CD4-positive, alpha-beta memory T cell (primary cell): ENCODE measurements around the gene ZNF79. TPM values are rescaled to one million over a fixed set of nuclear protein-coding genes. Genes with fewer than 3 reads are reported as not detected.

Experiments used
- CTCF ChIA-PET: fragments of 350-600 bp; sonication (Branson Sonifier 250); formaldehyde crosslinking; loops from one replicate; lab custom pipeline; 2021; ENCODE audit warnings: inconsistent platforms; ENCODE audit not compliant: partially characterized antibody; lab: Charles Lee
- POLR2A ChIA-PET: fragments of 350-600 bp; sonication (Branson Sonifier 250); formaldehyde crosslinking; loops from one replicate; lab custom pipeline; 2021; ENCODE audit not compliant: partially characterized antibody; lab: Charles Lee
- DNase-seq, 5 donors: peaks; one replicate each; pipeline versions ENCODE4 v3.0.0 to v3.0.0-alpha.2; 2020 to 2022; ENCODE audit warnings: mixed read lengths in 1 of 5
- H3K27ac ChIP-seq: one replicate; pipeline ENCODE4 v1.7.0; 2013; ENCODE audit warnings: low read depth, low read length
- H3K27me3 ChIP-seq: 2 replicates; pipeline ENCODE4 v1.7.0; 2013; ENCODE audit warnings: mild to moderate bottlenecking, low read length, moderate library complexity; ENCODE audit not compliant: insufficient read depth
- H3K36me3 ChIP-seq: 2 replicates; pipeline ENCODE4 v1.7.0; 2013; ENCODE audit warnings: mild to moderate bottlenecking, low read length, moderate library complexity; ENCODE audit not compliant: insufficient read depth
- H3K4me1 ChIP-seq: 2 replicates; pipeline ENCODE4 v1.7.0; 2013; ENCODE audit warnings: mild to moderate bottlenecking, low read length, moderate library complexity; ENCODE audit not compliant: insufficient read depth
- H3K4me3 ChIP-seq, 2 donors: one replicate each; pipeline ENCODE4 v1.7.0; 2013; ENCODE audit warnings: low read length in 2 of 2, mild to moderate bottlenecking in 1 of 2
- H3K9me3 ChIP-seq, 2 donors: one replicate each; pipeline ENCODE4 v1.7.0; 2013; ENCODE audit warnings: low read length in 2 of 2, control low read depth in 1 of 2; ENCODE audit not compliant: control insufficient read depth in 1 of 2
- H3K27ac Mint-ChIP-seq, 7 donors: one replicate each; pipeline ENCODE4 v1.8.0; 2020 to 2021; ENCODE audit warnings: mixed read lengths in 7 of 7, mild to moderate bottlenecking in 6 of 7, inconsistent platforms in 3 of 7, moderate library complexity in 3 of 7
- H3K27me3 Mint-ChIP-seq, 2 donors: one replicate each; pipeline ENCODE4 v1.8.0; 2020 to 2021; ENCODE audit warnings: mixed read lengths in 2 of 2
- H3K36me3 Mint-ChIP-seq, 2 donors: one replicate each; pipeline ENCODE4 v1.8.0; 2020 to 2021; ENCODE audit warnings: mixed read lengths in 2 of 2, inconsistent platforms in 1 of 2, mild to moderate bottlenecking in 1 of 2
- H3K4me1 Mint-ChIP-seq, 4 donors: one replicate each; pipeline ENCODE4 v1.8.0; 2020 to 2021; ENCODE audit warnings: mixed read lengths in 4 of 4, mild to moderate bottlenecking in 1 of 4
- H3K4me3 Mint-ChIP-seq, 8 donors: one replicate each; pipeline ENCODE4 v1.8.0; 2020 to 2021; ENCODE audit warnings: mixed read lengths in 8 of 8, mild to moderate bottlenecking in 7 of 8, moderate library complexity in 6 of 8, inconsistent platforms in 3 of 8
- H3K9me3 Mint-ChIP-seq, 8 donors: one replicate each; pipeline ENCODE4 v1.8.0; 2020 to 2021; ENCODE audit warnings: mixed read lengths in 8 of 8, mild to moderate bottlenecking in 5 of 8, inconsistent platforms in 3 of 8, moderate library complexity in 1 of 8
- intact Hi-C: fragments of 100-400 bp; cut with micrococcal nuclease; formaldehyde crosslinking; loops from one replicate; pipeline ENCODE4 v1.15.1; 2023
- polyA plus RNA-seq, 2 donors: library from polyadenylated mRNA; unstranded; fragments of 300-500 nt; fragmentation: Illumina TruSeq; gene quantifications; one replicate each; pipeline ENCODE4 v1.2.3, GENCODE V29; 2021
- total RNA-seq, 2 experiments: library from RNA; stranded (reverse); gene quantifications; one replicate each; pipeline ENCODE4 v1.2.3, GENCODE V29; 2021

ZNF79 gene
- total and polyA plus RNA-seq, 4 experiments from 2014 or later, result 1.0 to 22.5 (median 14.0) TPM

DNA sequence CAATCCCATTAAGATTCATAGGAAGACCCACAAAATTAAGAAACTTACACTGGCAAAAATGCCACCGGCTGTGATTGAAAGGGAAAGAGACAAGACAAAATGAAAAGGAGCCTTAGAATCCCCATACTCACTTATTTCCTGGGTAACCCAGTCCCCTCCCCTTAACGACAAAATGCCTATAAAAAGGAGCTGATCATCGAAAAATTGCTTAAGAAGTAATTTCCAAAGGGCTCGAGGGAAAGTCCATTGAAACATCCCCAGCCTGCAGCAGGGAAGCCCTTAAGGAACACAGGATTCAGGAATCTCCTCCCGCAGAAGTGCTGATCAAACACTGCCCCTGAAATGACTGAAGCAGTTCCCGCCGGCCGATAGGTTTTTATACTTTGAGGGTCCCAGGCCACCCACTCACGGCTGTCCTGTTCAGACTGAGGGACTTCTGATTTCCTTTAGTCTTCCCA lies 677 bp upstream of the ZNF79 start:
- H3K4me1 Mint-ChIP-seq, result peaks cover 23 to 57% (median 40%) of the 10 kb centered on the region in 4 donors
- POLR2A ChIA-PET, result interaction anchor here (1.3 to 4.2 kb wide), 5 partner anchors 9 to 32 kb away, joined by 3 to 67 read pairs (median 3); partner anchors contain the start of genes LRSAM1, RPL12 and SLC2A8
- H3K36me3 ChIP-seq, result no peaks in the 10 kb centered on the region
- H3K4me3 Mint-ChIP-seq, result peak overlapping the region; percentile 97 to 100 (median 99)
- H3K9me3 ChIP-seq, result no peaks in the 10 kb centered on the region
- no peaks in the 10 kb centered on the region for H3K27me3 Mint-ChIP-seq
- H3K36me3 Mint-ChIP-seq, result peaks cover 8 to 21% of the 10 kb centered on the region in 2 donors
- peak overlapping the region; percentile 87 to 92 for H3K4me3 ChIP-seq
- intact Hi-C loops, result no loop called here
- H3K27me3 ChIP-seq, result no peaks in the 10 kb centered on the region
- peak overlapping the region; percentile 94 to 99 (median 96) for H3K27ac Mint-ChIP-seq
- H3K9me3 Mint-ChIP-seq, result no peaks in the 10 kb centered on the region
- DNase-seq, result no peak
- peaks cover 48% of the 10 kb centered on the region for H3K4me1 ChIP-seq
- peak overlapping the region; percentile 80 for H3K27ac ChIP-seq
- CTCF ChIA-PET, result interaction anchor here (1.3 kb wide), 1 partner anchor 200 kb away, joined by 4 read pairs; no protein-coding TSS in a partner anchor

DNA sequence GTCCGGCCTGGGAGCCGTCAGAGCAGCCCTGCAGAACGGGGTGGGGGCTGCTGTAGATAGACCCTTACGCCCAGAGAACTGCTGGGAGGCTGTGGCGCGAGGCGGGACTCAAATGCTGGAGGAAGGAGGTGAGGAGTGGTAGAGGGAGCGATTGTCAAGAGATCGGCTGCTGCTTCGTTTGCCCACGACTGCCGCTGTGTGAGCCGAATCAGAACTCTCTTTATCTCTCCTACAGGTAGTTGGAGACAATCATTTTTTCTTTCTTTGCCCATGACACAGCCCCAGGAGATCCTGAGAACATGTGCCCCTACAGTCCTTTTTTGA lies 456 bp downstream of the ZNF79 start:
- peak overlapping the region; percentile 87 to 92 for H3K4me3 ChIP-seq
- H3K27me3 ChIP-seq, result no peaks in the 10 kb centered on the region
- peaks cover 11 to 25% of the 10 kb centered on the region in 2 donors for H3K36me3 Mint-ChIP-seq
- peak overlapping the region; percentile 94 to 99 (median 96) for H3K27ac Mint-ChIP-seq
- no peaks in the 10 kb centered on the region for H3K9me3 Mint-ChIP-seq
- ChIA-PET POLR2A (interaction anchor here (0.7 to 4.2 kb wide), 9 partner anchors 8 to 210 kb away, joined by 3 to 67 read pairs (median 3); partner anchors contain the start of genes LRSAM1, RPL12 and SLC2A8), CTCF (interaction anchor here (1.3 kb wide), 1 partner anchor 201 kb away, joined by 4 read pairs; no protein-coding TSS in a partner anchor)
- peaks cover 20 to 60% (median 38%) of the 10 kb centered on the region in 4 donors for H3K4me1 Mint-ChIP-seq
- H3K4me1 ChIP-seq, result peaks cover 44% of the 10 kb centered on the region
- peak overlapping the region; percentile 80 for H3K27ac ChIP-seq
- intact Hi-C loops, result loop anchor here (1.0 to 2.0 kb wide), 6 partner anchors 27 to 361 kb away; partner anchors contain the start of genes LRSAM1, RPL12 and SLC2A8
- no peaks in the 10 kb centered on the region for H3K27me3 Mint-ChIP-seq
- H3K9me3 ChIP-seq, result no peaks in the 10 kb centered on the region
- peaks cover under 1% of the 10 kb centered on the region for H3K36me3 ChIP-seq
- peak in 1 of 5 donors; percentile 63 for DNase-seq
- H3K4me3 Mint-ChIP-seq, result peak overlapping the region; percentile 97 to 100 (median 99)

DNA sequence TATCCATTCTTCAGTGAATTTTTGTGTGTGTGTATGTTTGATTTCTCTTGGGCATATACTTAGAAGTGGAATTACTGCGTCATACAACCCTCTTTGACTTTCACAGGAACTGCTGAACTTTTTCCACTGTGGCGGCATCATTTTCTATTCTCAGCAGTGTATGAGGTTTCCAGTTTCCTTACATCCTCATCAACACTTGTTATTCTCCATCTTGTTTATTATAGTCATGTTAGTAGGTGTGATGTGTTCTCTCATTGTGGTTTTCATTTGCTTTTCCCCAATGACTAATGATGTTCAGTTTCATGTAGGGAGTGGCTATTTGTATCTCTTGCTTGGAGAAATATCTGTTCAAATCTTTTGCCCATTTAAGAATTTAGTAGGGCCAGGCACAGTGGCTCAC lies 2.6 kb downstream of the ZNF79 start:
- H3K9me3 Mint-ChIP-seq, result no peaks in the 10 kb centered on the region
- DNase-seq, result peak in 2 of 5 donors; percentile 16 to 54
- intact Hi-C loops, result no loop called here
- H3K27ac Mint-ChIP-seq, result peak overlapping the region in 5 of 7 donors; percentile 5 to 96 (median 39)
- H3K4me1 Mint-ChIP-seq, result peaks cover 24 to 68% (median 46%) of the 10 kb centered on the region in 4 donors
- ChIA-PET CTCF (no interaction called here), POLR2A (no interaction called here)
- H3K4me3 Mint-ChIP-seq, result peak overlapping the region; percentile 19 to 71 (median 54)
- Histone ChIP-seq H3K4me1 (peaks cover 44% of the 10 kb centered on the region), H3K36me3 (peaks cover 15% of the 10 kb centered on the region), H3K27ac (no peak overlapping the region), H3K9me3 (no peaks in the 10 kb centered on the region), H3K27me3 (no peaks in the 10 kb centered on the region), H3K4me3 (no peak overlapping the region)
- peaks cover 25 to 38% of the 10 kb centered on the region in 2 donors for H3K36me3 Mint-ChIP-seq
- H3K27me3 Mint-ChIP-seq, result no peaks in the 10 kb centered on the region

DNA sequence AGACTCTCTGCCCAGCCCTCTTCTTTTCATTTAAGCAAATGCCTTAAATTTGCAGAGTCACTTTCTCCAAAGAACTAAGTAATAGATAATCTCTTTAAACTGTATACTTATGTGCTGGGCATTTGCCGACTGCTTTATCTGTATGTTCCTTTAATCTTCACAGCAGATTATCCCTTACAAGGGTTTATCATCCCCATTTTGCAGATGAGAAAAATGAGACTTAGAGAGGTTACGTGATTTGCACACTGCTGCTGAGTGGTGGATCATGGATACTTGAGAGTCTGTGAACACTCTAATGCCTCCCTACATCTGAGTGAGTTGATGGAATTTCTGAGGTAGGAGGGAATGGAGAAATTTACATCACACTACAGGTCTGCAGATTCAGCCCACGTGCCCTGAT lies 4.2 kb downstream of the ZNF79 start:
- Mint-ChIP-seq H3K27me3 (no peaks in the 10 kb centered on the region), H3K9me3 (no peaks in the 10 kb centered on the region), H3K4me3 (no peak overlapping the region), H3K4me1 (peaks cover 21 to 59% (median 41%) of the 10 kb centered on the region in 4 donors), H3K27ac (peak overlapping the region in 2 of 7 donors; percentile 6 to 30), H3K36me3 (peaks cover 34 to 43% of the 10 kb centered on the region in 2 donors)
- intact Hi-C loops, result no loop called here
- Histone ChIP-seq H3K4me1 (peaks cover 33% of the 10 kb centered on the region), H3K9me3 (no peaks in the 10 kb centered on the region), H3K27ac (no peak overlapping the region), H3K27me3 (no peaks in the 10 kb centered on the region), H3K36me3 (peaks cover 19% of the 10 kb centered on the region), H3K4me3 (no peak overlapping the region)
- DNase-seq, result no peak
- ChIA-PET CTCF (no interaction called here), POLR2A (no interaction called here)

DNA sequence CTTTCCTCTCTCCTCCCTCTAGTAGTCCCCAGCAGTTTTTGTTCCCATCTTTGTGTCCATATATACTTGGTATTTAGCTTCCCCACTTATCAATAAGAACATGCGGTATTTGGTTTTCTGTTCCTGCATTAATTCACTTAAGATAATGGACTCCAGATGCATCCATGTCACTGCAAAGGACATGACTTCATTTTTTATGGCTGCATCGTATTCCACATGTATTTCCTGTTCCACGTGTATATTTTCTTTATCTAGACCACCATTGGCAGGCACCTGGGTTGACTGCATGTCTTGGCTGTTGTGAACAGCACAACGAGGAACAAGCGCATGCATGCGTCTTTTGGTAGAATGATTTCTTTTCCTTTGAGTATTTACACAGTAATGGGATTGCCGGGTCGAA lies 6.2 kb downstream of the ZNF79 start:
- H3K27me3 Mint-ChIP-seq, result no peaks in the 10 kb centered on the region
- H3K9me3 ChIP-seq, result no peaks in the 10 kb centered on the region
- CTCF ChIA-PET, result no interaction called here
- no peak overlapping the region for H3K4me3 Mint-ChIP-seq
- no peak overlapping the region for H3K27ac Mint-ChIP-seq
- no peak overlapping the region for H3K27ac ChIP-seq
- H3K9me3 Mint-ChIP-seq, result no peaks in the 10 kb centered on the region
- H3K4me3 ChIP-seq, result no peak overlapping the region
- intact Hi-C loops, result no loop called here
- H3K36me3 Mint-ChIP-seq, result peaks cover 52% of the 10 kb centered on the region in 2 donors
- no peak for DNase-seq
- H3K4me1 Mint-ChIP-seq, result peaks cover 15 to 39% (median 25%) of the 10 kb centered on the region in 4 donors
- POLR2A ChIA-PET, result interaction anchor here (2.5 kb wide), 1 partner anchor 20 kb away, joined by 7 read pairs; the partner anchor contains the start of genes LRSAM1 and RPL12
- H3K36me3 ChIP-seq, result peaks cover 39% of the 10 kb centered on the region
- no peaks in the 10 kb centered on the region for H3K27me3 ChIP-seq
- peaks cover 21% of the 10 kb centered on the region for H3K4me1 ChIP-seq

GRCh38 chr9:127437497-127438264 lies 13.5 kb downstream of the ZNF79 start:
- Histone ChIP-seq H3K4me1 (peaks cover 15% of the 10 kb centered on the region), H3K36me3 (peaks cover 75% of the 10 kb centered on the region), H3K9me3 (no peaks in the 10 kb centered on the region), H3K27ac (no peak overlapping the region), H3K4me3 (no peak overlapping the region), H3K27me3 (no peaks in the 10 kb centered on the region)
- peak; percentile 37 to 57 (median 51) for DNase-seq
- intact Hi-C loops, result no loop called here
- Mint-ChIP-seq H3K27me3 (no peaks in the 10 kb centered on the region), H3K9me3 (no peaks in the 10 kb centered on the region), H3K27ac (peak overlapping the region; percentile 77 to 92 (median 84)), H3K4me3 (peak overlapping the region; percentile 3 to 74 (median 44)), H3K4me1 (peaks cover 14 to 21% (median 19%) of the 10 kb centered on the region in 4 donors), H3K36me3 (peaks cover 62 to 82% of the 10 kb centered on the region in 2 donors)
- CTCF ChIA-PET, result interaction anchor here (1.4 kb wide), 1 partner anchor 12 kb away, joined by 5 read pairs; no protein-coding TSS in a partner anchor
- POLR2A ChIA-PET, result interaction anchor here (0.8 to 3.9 kb wide), 3 partner anchors 13 to 523 kb away, joined by 3 to 24 read pairs (median 3); partner anchors contain the start of genes LRSAM1, RALGPS1 and RPL12
